Measurements from ENCODE around the gene MS4A10.

Gene MS4A10

GRCh38 chr11:60840470-60841430 lies 55.6 kb downstream of the MS4A10 start:
- peak overlapping the region; percentile 91 for H2AFZ ChIP-seq (ENCODE audit: low read depth, low read length)
- H3K9me3 ChIP-seq (ENCODE audit: insufficient read depth, low read length, severe bottlenecking), result no peaks in the 10 kb centered on the region

GRCh38 chr11:60841797-60842667 lies 56.9 kb downstream of the MS4A10 start, which contains the start of gene CCDC86:
Gene CCDC86, plus strand, starts transcription at chr11:60842113. Its CDS starts 12 bp downstream, at chr11:60842125.
- Histone ChIP-seq H3K9me3 (ENCODE audit: insufficient read depth, low read length, severe bottlenecking) (no peaks in the 10 kb centered on the region), H3K4me3 (ENCODE audit: low read depth in 1 of 2, low read length in 2 of 2) (peak within 1 kb of the TSS; percentile 90 to 98), H3K27ac (ENCODE audit: low read length) (peak within 1 kb of the TSS; percentile 84), H4K20me1 (ENCODE audit: insufficient read depth, low read length) (peaks cover 25% of the 10 kb centered on the region), H3K79me2 (ENCODE audit: insufficient read depth, low read length) (peaks cover 49% of the 10 kb centered on the region), H3K4me1 (ENCODE audit: insufficient read depth, low read length) (peaks cover 45% of the 10 kb centered on the region), H3K36me3 (ENCODE audit: insufficient read depth, low read length) (peaks cover 14% of the 10 kb centered on the region), H3K4me2 (ENCODE audit: insufficient read depth, low read length) (peak within 1 kb of the TSS; percentile 96), H2AFZ (ENCODE audit: low read depth, low read length) (peak within 1 kb of the TSS; percentile 91), H3K9ac (ENCODE audit: low read depth, low read length) (peak within 1 kb of the TSS; percentile 75), H3K27me3 (ENCODE audit: insufficient read depth, low read length, poor library complexity) (no peaks in the 10 kb centered on the region)
- ATAC-seq (ENCODE audit: insufficient read depth, low read depth) (peak; percentile 84), DNase-seq (peak; percentile 98)
- TF ChIP-seq CTCF (IDR thresholded peaks at IDR 0.05; ENCODE audit: borderline replicate concordance, extremely low read depth, low read length, poor library complexity, severe bottlenecking), result no peak
- TF ChIP-seq EZH2 (IDR thresholded peaks at IDR 0.05; ENCODE audit: borderline replicate concordance, low read depth, low read length, severe bottlenecking), result no peak

More at GRCh38 chr11:60840470-60841430, 55.6 kb downstream of the MS4A10 start:
- TF ChIP-seq EZH2 (IDR thresholded peaks at IDR 0.05; ENCODE audit: borderline replicate concordance, low read depth, low read length, severe bottlenecking) (no peak), CTCF (IDR thresholded peaks at IDR 0.05; ENCODE audit: borderline replicate concordance, extremely low read depth, low read length, poor library complexity, severe bottlenecking) (no peak)
- peaks cover 38% of the 10 kb centered on the region for H3K4me1 ChIP-seq (ENCODE audit: insufficient read depth, low read length)
- H3K36me3 ChIP-seq (ENCODE audit: insufficient read depth, low read length), result peaks cover 10% of the 10 kb centered on the region; the same call in 1 of the 2 replicates
- H4K20me1 ChIP-seq (ENCODE audit: insufficient read depth, low read length), result peaks cover 22% of the 10 kb centered on the region
- DNase-seq, result no peak
- peaks cover 42% of the 10 kb centered on the region for H3K79me2 ChIP-seq (ENCODE audit: insufficient read depth, low read length)
- H3K27ac ChIP-seq (ENCODE audit: low read length), result peak overlapping the region; percentile 84; the same call in 1 of the 2 replicates
- H3K27me3 ChIP-seq (ENCODE audit: insufficient read depth, low read length, poor library complexity), result no peaks in the 10 kb centered on the region
- H3K4me3 ChIP-seq (ENCODE audit: low read depth in 1 of 2, low read length in 2 of 2), result peak overlapping the region in 1 of 2 experiments; percentile 90; a peak in 2 of 4 replicates
- H3K9ac ChIP-seq (ENCODE audit: low read depth, low read length), result peak overlapping the region; percentile 75; the same call in 1 of the 2 replicates
- no peak for ATAC-seq (ENCODE audit: insufficient read depth, low read depth)
- H3K4me2 ChIP-seq (ENCODE audit: insufficient read depth, low read length), result peak overlapping the region; percentile 96

GRCh38 chr11:60842668-60843600 lies 57.8 kb downstream of the MS4A10 start:
- no peak for TF ChIP-seq CTCF (IDR thresholded peaks at IDR 0.05; ENCODE audit: borderline replicate concordance, extremely low read depth, low read length, poor library complexity, severe bottlenecking)
- no peak for TF ChIP-seq EZH2 (IDR thresholded peaks at IDR 0.05; ENCODE audit: borderline replicate concordance, low read depth, low read length, severe bottlenecking)
- Histone ChIP-seq H3K27me3 (ENCODE audit: insufficient read depth, low read length, poor library complexity) (no peaks in the 10 kb centered on the region), H4K20me1 (ENCODE audit: insufficient read depth, low read length) (peaks cover 27% of the 10 kb centered on the region), H3K4me3 (ENCODE audit: low read depth in 1 of 2, low read length in 2 of 2) (peak overlapping the region; percentile 90 to 98), H3K4me2 (ENCODE audit: insufficient read depth, low read length) (peak overlapping the region; percentile 96), H3K9me3 (ENCODE audit: insufficient read depth, low read length, severe bottlenecking) (no peaks in the 10 kb centered on the region), H3K4me1 (ENCODE audit: insufficient read depth, low read length) (peaks cover 45% of the 10 kb centered on the region), H2AFZ (ENCODE audit: low read depth, low read length) (peak overlapping the region; percentile 91), H3K79me2 (ENCODE audit: insufficient read depth, low read length) (peaks cover 54% of the 10 kb centered on the region), H3K9ac (ENCODE audit: low read depth, low read length) (peak overlapping the region; percentile 75), H3K27ac (ENCODE audit: low read length) (peak overlapping the region; percentile 74), H3K36me3 (ENCODE audit: insufficient read depth, low read length) (peaks cover 23% of the 10 kb centered on the region)
- DNase-seq (no peak), ATAC-seq (ENCODE audit: insufficient read depth, low read depth) (0 out of 3 replicates have a peak, but pooled peaks have one; percentile 3)

All from DND-41 (cell line).